ENCODE measurements around the gene FCRLB. TPM values are rescaled to one million over a fixed set of nuclear protein-coding genes. Genes with fewer than 3 reads are reported as not detected.
A peak's percentile ranks its signal among the peaks of the same experiment; 100 is the strongest.

The FCRLB gene
- total and polyA plus RNA-seq, 9 of the 15 experiments (the other 6 are each of a cell fraction or from before 2014, with no cell fraction given) = 0.20 to 4.6 (median 1.3) TPM

- DNase-seq (ENCODE audit: extremely low read depth in 1 of 4, low spot score in 3 of 4) = no peak
- H3K4me3 ChIP-seq = no peak overlapping the region
- peaks cover 17% of the 10 kb centered on the region for H3K79me2 ChIP-seq (ENCODE audit: control insufficient read depth, insufficient read depth, low read length)
- CTCF ChIA-PET (ENCODE audit: low intra/inter-chr PET ratio) = interaction anchor here (1.2 kb wide), 1 partner anchor 12 kb away, joined by 3 read pairs; no protein-coding TSS in a partner anchor
- no TSS peak for BruUV-seq (replicated peaks)
- no peaks in the 10 kb centered on the region for H3K36me3 ChIP-seq (ENCODE audit: control insufficient read depth, insufficient read depth, low read length)
- peak overlapping the region; percentile 70 for H3K27ac ChIP-seq (ENCODE audit: extremely low read depth, low read depth, low read length)
- H4K20me1 ChIP-seq (replicated peaks; ENCODE audit: control insufficient read depth, insufficient read depth, low read length) = no peaks in the 10 kb centered on the region
- 22% methylated on average over 1 of the region's 1 CpG for WGBS (ENCODE audit: insufficient coverage, low coverage, missing lambda C conversion rate)
- H3K9ac ChIP-seq (ENCODE audit: insufficient read depth in 1 of 2, low read depth in 2 of 2, low read length in 2 of 2) = peak overlapping the region in 1 of 2 experiments; percentile 18; a peak in 1 of 4 replicates
- no peaks in the 10 kb centered on the region for H3K9me1 ChIP-seq (ENCODE audit: control insufficient read depth, insufficient read depth, low read length)
- intact Hi-C loops (cut with micrococcal nuclease) (no loop called here), in situ Hi-C loops (cut with MboI) (no loop called here)
- H3K4me2 ChIP-seq (ENCODE audit: insufficient read depth, low read length) = peak overlapping the region; percentile 28; the same call in 1 of the 2 replicates
- ATAC-seq = no peak
- POLR2A ChIA-PET = interaction anchor here (0.7 to 1.8 kb wide), 5 partner anchors 11 to 217 kb away, joined by 3 to 8 read pairs (median 4); partner anchors contain the start of genes FCGR2A and FCRLA
- no peaks in the 10 kb centered on the region for H3K27me3 ChIP-seq (ENCODE audit: control insufficient read depth in 2 of 2, insufficient read depth in 2 of 2, low read length in 2 of 2)
- peaks cover 42 to 45% of the 10 kb centered on the region in 2 experiments for H3K4me1 ChIP-seq (replicated peaks in 1 of 2; ENCODE audit: control insufficient read depth in 2 of 2, insufficient read depth in 2 of 2, low read length in 2 of 2)
- H2AFZ ChIP-seq (ENCODE audit: low read depth, low read length) = peak overlapping the region; percentile 75
- FAIRE-seq = no peak
- no peaks in the 10 kb centered on the region for H3K9me3 ChIP-seq (replicated peaks; ENCODE audit: control insufficient read depth, insufficient read depth, low read depth, low read length)
- TF ChIP-seq TFAM (CRISPR knock-in tag; conservative IDR thresholded peaks at IDR 0.05) (no peak), MAX (CRISPR knock-in tag; IDR thresholded peaks at IDR 0.05) (peak; percentile 11; the same call in 1 of the 2 replicates), HDAC6 (IDR thresholded peaks at IDR 0.05; ENCODE audit: low read depth, low read length) (no peak), HNRNPUL1 (IDR thresholded peaks at IDR 0.05; ENCODE audit: low read length) (no peak), BCOR (IDR thresholded peaks at IDR 0.05) (no peak), KDM5B (IDR thresholded peaks at IDR 0.05; ENCODE audit: insufficient replicate concordance, low read depth, low read length) (peak; percentile 33), NFXL1 (CRISPR knock-in tag; IDR thresholded peaks at IDR 0.05) (no peak), SP1 (CRISPR knock-in tag; IDR thresholded peaks at IDR 0.05) (0 out of 2 replicates have a peak, but pooled peaks have one; percentile 0), ZBTB7A (IDR thresholded peaks at IDR 0.05; ENCODE audit: borderline replicate concordance, control insufficient read depth, low read depth, low read length) (0 out of 2 replicates have a peak, but pooled peaks have one; percentile 0), BACH1 (tag; IDR thresholded peaks at IDR 0.05) (0 out of 2 replicates have a peak, but pooled peaks have one; percentile 33), YY1 (IDR thresholded peaks at IDR 0.05; ENCODE audit: borderline replicate concordance in 1 of 3, control insufficient read depth in 1 of 3, extremely low read depth in 1 of 3, insufficient read depth in 3 of 3, insufficient read length in 1 of 3, insufficient replicate concordance in 2 of 3, low read depth in 1 of 3, low read length in 2 of 3) (no peak), HDAC8 (tag; IDR thresholded peaks at IDR 0.05) (no peak), HLTF (IDR thresholded peaks at IDR 0.05) (no peak), XRCC5 (IDR thresholded peaks at IDR 0.05; ENCODE audit: low read depth, low read length) (no peak), ZZZ3 (IDR thresholded peaks at IDR 0.05) (no peak), SPI1 (IDR thresholded peaks at IDR 0.05; ENCODE audit: borderline replicate concordance, low read depth, low read length) (no peak), ZNF589 (CRISPR knock-in tag; IDR thresholded peaks at IDR 0.05; ENCODE audit: low read depth) (no peak), SRSF1 (IDR thresholded peaks at IDR 0.05; ENCODE audit: low read depth, low read length) (no peak), PHTF2 (CRISPR knock-in tag; IDR thresholded peaks at IDR 0.05) (no peak), ZNF431 (CRISPR knock-in tag; IDR thresholded peaks at IDR 0.05) (no peak), ZKSCAN1 (IDR thresholded peaks at IDR 0.05; ENCODE audit: low read depth, low read length) (no peak), NFE2 (IDR thresholded peaks at IDR 0.05; ENCODE audit: low read depth) (no peak), ZNF395 (CRISPR knock-in tag; IDR thresholded peaks at IDR 0.05) (0 out of 2 replicates have a peak, but pooled peaks have one; percentile 9)
Measured at GRCh38 chr1:161722406-161722805, 1.1 kb downstream of the FCRLB start.

Measured in K562 (cell line).